GM23338 (cell line): ENCODE results near the gene GRK5. TPM values are rescaled to one million over a fixed set of nuclear protein-coding genes. Genes with fewer than 3 reads are reported as not detected.

ENCODE experiments used
- ATAC-seq: fragments of 200-7000 bp; cut with Tn5 transposase; 3 replicates; pipeline ENCODE4 v1.9.1; 2020
- DNase-seq: peaks from one replicate; pipeline ENCODE4 v3.0.0-alpha.2; 2015; ENCODE audit warnings: low spot score
- H2AFZ ChIP-seq: fragments of 200-600 bp; sonication (generic); 2 replicates; pipeline ENCODE4 v1.8.0; 2016; ENCODE audit warnings: antibody characterized with exemption, mild to moderate bottlenecking, moderate library complexity
- H3F3A ChIP-seq: fragments of 200-600 bp; sonication (generic); replicated peaks from 2 replicates; pipeline ENCODE4 v1.8.0; 2017; ENCODE audit warnings: antibody characterized with exemption, mixed run types, low read depth
- H3K27ac ChIP-seq: fragments of 200-600 bp; sonication (generic); 2 replicates; pipeline ENCODE4 v1.6.1; 2016; ENCODE audit warnings: low read depth
- H3K27me3 ChIP-seq: fragments of 200-600 bp; sonication (generic); 2 replicates; pipeline ENCODE4 v1.8.0; 2016; ENCODE audit warnings: mild to moderate bottlenecking, mixed run types, moderate library complexity; ENCODE audit not compliant: insufficient read depth
- H3K36me3 ChIP-seq: fragments of 200-600 bp; sonication (generic); 2 replicates; pipeline ENCODE4 v1.8.0; 2016; ENCODE audit warnings: mild to moderate bottlenecking; ENCODE audit not compliant: insufficient read depth
- H3K4me1 ChIP-seq: fragments of 200-600 bp; sonication (generic); 2 replicates; pipeline ENCODE4 v1.8.0; 2016; ENCODE audit warnings: mild to moderate bottlenecking, moderate library complexity; ENCODE audit not compliant: insufficient read depth
- H3K4me2 ChIP-seq: fragments of 200-600 bp; sonication (generic); 2 replicates; pipeline ENCODE4 v1.7.1; 2017; ENCODE audit warnings: mixed run types
- H3K4me3 ChIP-seq: fragments of 200-600 bp; sonication (generic); 2 replicates; pipeline ENCODE4 v1.6.1; 2016; ENCODE audit warnings: mixed run types
- H3K79me2 ChIP-seq: fragments of 200-600 bp; sonication (generic); replicated peaks from 2 replicates; pipeline ENCODE4 v1.8.0; 2017; ENCODE audit warnings: mild to moderate bottlenecking; ENCODE audit not compliant: insufficient read depth
- H3K9me2 ChIP-seq: fragments of 200-600 bp; sonication (generic); 2 replicates; pipeline ENCODE4 v1.8.0; 2017; ENCODE audit not compliant: insufficient read depth
- H4K20me1 ChIP-seq: fragments of 200-600 bp; sonication (generic); replicated peaks from 2 replicates; pipeline ENCODE4 v1.8.0; 2017; ENCODE audit warnings: mild to moderate bottlenecking; ENCODE audit not compliant: insufficient read depth
- H3K27ac Mint-ChIP-seq: 2 replicates; pipeline ENCODE4 v1.8.0; 2020; ENCODE audit warnings: inconsistent platforms, mild to moderate bottlenecking, moderate library complexity, mixed read lengths
- H3K27me3 Mint-ChIP-seq: 3 replicates; pipeline ENCODE4 v1.8.0; 2022; ENCODE audit warnings: low read depth, mild to moderate bottlenecking, moderate library complexity, mixed read lengths, inconsistent platforms; ENCODE audit not compliant: insufficient read depth, poor library complexity
- H3K36me3 Mint-ChIP-seq: 3 replicates; pipeline ENCODE4 v1.8.0; 2021; ENCODE audit warnings: low read depth, mild to moderate bottlenecking, inconsistent platforms, moderate library complexity, mixed read lengths
- H3K4me1 Mint-ChIP-seq: 3 replicates; pipeline ENCODE4 v1.8.0; 2020; ENCODE audit warnings: mild to moderate bottlenecking, inconsistent platforms, mixed read lengths
- H3K4me3 Mint-ChIP-seq: 3 replicates; pipeline ENCODE4 v1.8.0; 2021; ENCODE audit warnings: moderate library complexity, mild to moderate bottlenecking, inconsistent platforms, mixed read lengths
- H3K9me3 Mint-ChIP-seq: 3 replicates; pipeline ENCODE4 v1.8.0; 2020; ENCODE audit warnings: moderate library complexity, mild to moderate bottlenecking, inconsistent platforms, mixed read lengths
- CREB1 ChIP-seq: fragments of 250-450 bp; sonication (Bioruptor Pico); IDR thresholded peaks from 2 replicates; pipeline ENCODE4 v1.5.0; 2020; ENCODE audit warnings: low read depth, mild to moderate bottlenecking, moderate library complexity
- CTCF ChIP-seq, 2 experiments: fragments of 200-600 bp in 1 of 2; sonication (generic) in 1 of 2; conservative IDR thresholded peaks; 2 replicates each; pipeline versions ENCODE4 v1.5.1 to v1.6.1; 2016 to 2017; ENCODE audit warnings: antibody characterized with exemption in 2 of 2, low read depth in 2 of 2, mild to moderate bottlenecking in 2 of 2, moderate library complexity in 1 of 2
- ETS1 ChIP-seq: IDR thresholded peaks from 2 replicates; pipeline ENCODE4 v1.6.1; 2016; ENCODE audit warnings: antibody characterized with exemption
- EZH2 ChIP-seq: fragments of 200-600 bp; sonication (generic); IDR thresholded peaks from one replicate; pipeline ENCODE4 v1.8.0; 2017; ENCODE audit warnings: antibody characterized with exemption, mild to moderate bottlenecking, low read depth; ENCODE audit not compliant: unreplicated experiment
- EZH2phosphoT487 ChIP-seq: fragments of 200-600 bp; sonication (generic); IDR thresholded peaks from one replicate; pipeline ENCODE4 v1.8.1; 2018; ENCODE audit warnings: antibody characterized with exemption; ENCODE audit not compliant: unreplicated experiment
- JUNB ChIP-seq: IDR thresholded peaks from one replicate; pipeline ENCODE4 v1.6.1; 2016; ENCODE audit warnings: antibody characterized with exemption; ENCODE audit not compliant: unreplicated experiment
- NANOG ChIP-seq: IDR thresholded peaks from 2 replicates; pipeline ENCODE4 v1.6.1; 2016; ENCODE audit warnings: antibody characterized with exemption, borderline replicate concordance
- POLR2AphosphoS5 ChIP-seq: IDR thresholded peaks from 2 replicates; pipeline ENCODE4 v1.6.1; 2016; ENCODE audit warnings: antibody characterized with exemption, low read depth
- REST ChIP-seq: IDR thresholded peaks from one replicate; pipeline ENCODE4 v1.6.1; 2018; ENCODE audit warnings: antibody characterized with exemption; ENCODE audit not compliant: unreplicated experiment
- STAT1 ChIP-seq: IDR thresholded peaks from one replicate; pipeline ENCODE4 v1.6.1; 2016; ENCODE audit warnings: antibody characterized with exemption; ENCODE audit not compliant: unreplicated experiment
- ZNF114 ChIP-seq: fragments of 250-450 bp; sonication (Bioruptor Pico); IDR thresholded peaks from 2 replicates; pipeline ENCODE4 v1.5.0; 2020; ENCODE audit warnings: mild to moderate bottlenecking, moderate library complexity
- ZNF331 ChIP-seq: fragments of 250-450 bp; sonication (Bioruptor Pico); IDR thresholded peaks from 2 replicates; pipeline ENCODE4 v1.5.0; 2020; ENCODE audit warnings: low read depth, mild to moderate bottlenecking, moderate library complexity
- ZNF462 ChIP-seq: fragments of 250-450 bp; sonication (Bioruptor Pico); IDR thresholded peaks from 2 replicates; pipeline ENCODE4 v1.5.0; 2020; ENCODE audit warnings: mild to moderate bottlenecking, moderate library complexity
- polyA plus RNA-seq: library from polyadenylated mRNA; unstranded; fragments of >200 nt; fragmentation: Nextera tagmentation; extraction: Ambion mirVana; gene quantifications from 2 replicates; pipeline ENCODE4 v1.2.1, GENCODE V29; 2016
- total RNA-seq: library from RNA; depleted of rRNA; stranded (reverse); fragments of >200 nt; shearing (Covaris generic); gene quantifications from 2 replicates; pipeline ENCODE4 v1.2.3, GENCODE V29; 2014

The GRK5 gene
- total and polyA plus RNA-seq, 2 experiments from 2014 or later, result 0.53 to 2.0 TPM

GRCh38 chr10:119348106-119348505, 140.7 kb downstream of the GRK5 start:
- H3K36me3 Mint-ChIP-seq, result peaks cover 3% of the 10 kb centered on the region; the same call in 1 of the 3 replicates
- H3K4me3 Mint-ChIP-seq, result no peak overlapping the region

More at GRCh38 chr10:119348106-119348505, 140.7 kb downstream of the GRK5 start:
- H3K27ac Mint-ChIP-seq, result no peak overlapping the region
- no peaks in the 10 kb centered on the region for H4K20me1 ChIP-seq
- no peaks in the 10 kb centered on the region for H3K4me1 ChIP-seq
- ATAC-seq (no peak), DNase-seq (no peak)
- peaks cover 4% of the 10 kb centered on the region; the same call in 2 of the 3 replicates for H3K4me1 Mint-ChIP-seq
- no peak overlapping the region for H3K27ac ChIP-seq
- H3K4me2 ChIP-seq, result no peak overlapping the region
- peaks cover 21% of the 10 kb centered on the region for H3K9me3 Mint-ChIP-seq
- H3K9me2 ChIP-seq, result no peaks in the 10 kb centered on the region
- no peaks in the 10 kb centered on the region for H3K27me3 ChIP-seq
- TF ChIP-seq REST, result no peak
- no peak for TF ChIP-seq ZNF114 (CRISPR knock-in tag)
- no peak for TF ChIP-seq NANOG
- no peak for TF ChIP-seq CTCF (conservative IDR thresholded peaks at IDR 0.05; ENCODE audit: low read depth in 2 of 2)
- TF ChIP-seq CREB1 (CRISPR knock-in tag), result no peak
- TF ChIP-seq POLR2AphosphoS5, result no peak
- no peak for TF ChIP-seq ETS1
- TF ChIP-seq STAT1, result no peak
- TF ChIP-seq EZH2, result no peak
- TF ChIP-seq ZNF462 (CRISPR knock-in tag), result no peak
- no peak for TF ChIP-seq JUNB
- TF ChIP-seq EZH2phosphoT487, result no peak
- no peak for TF ChIP-seq ZNF331 (CRISPR knock-in tag)
- no peaks in the 10 kb centered on the region for H3K79me2 ChIP-seq
- no peaks in the 10 kb centered on the region for H3K27me3 Mint-ChIP-seq
- H3K36me3 ChIP-seq, result no peaks in the 10 kb centered on the region
- no peak overlapping the region for H2AFZ ChIP-seq
- H3F3A ChIP-seq, result no peaks in the 10 kb centered on the region
- H3K4me3 ChIP-seq, result no peak overlapping the region
